Amygdala (tissue), 56 donors: Measurements from ENCODE around the gene CRP.
"Not testable (repeated sequence)": the region's sequence is repeated elsewhere in the genome, so short reads cannot be mapped to it uniquely, and the experiment has no call there.

Source experiments
- DNase-seq, 56 donors: peaks; one replicate each; lab custom pipeline; 2025; lab: John Stamatoyannopoulos, UW

Gene CRP, protein sequence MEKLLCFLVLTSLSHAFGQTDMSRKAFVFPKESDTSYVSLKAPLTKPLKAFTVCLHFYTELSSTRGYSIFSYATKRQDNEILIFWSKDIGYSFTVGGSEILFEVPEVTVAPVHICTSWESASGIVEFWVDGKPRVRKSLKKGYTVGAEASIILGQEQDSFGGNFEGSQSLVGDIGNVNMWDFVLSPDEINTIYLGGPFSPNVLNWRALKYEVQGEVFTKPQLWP

DNA sequence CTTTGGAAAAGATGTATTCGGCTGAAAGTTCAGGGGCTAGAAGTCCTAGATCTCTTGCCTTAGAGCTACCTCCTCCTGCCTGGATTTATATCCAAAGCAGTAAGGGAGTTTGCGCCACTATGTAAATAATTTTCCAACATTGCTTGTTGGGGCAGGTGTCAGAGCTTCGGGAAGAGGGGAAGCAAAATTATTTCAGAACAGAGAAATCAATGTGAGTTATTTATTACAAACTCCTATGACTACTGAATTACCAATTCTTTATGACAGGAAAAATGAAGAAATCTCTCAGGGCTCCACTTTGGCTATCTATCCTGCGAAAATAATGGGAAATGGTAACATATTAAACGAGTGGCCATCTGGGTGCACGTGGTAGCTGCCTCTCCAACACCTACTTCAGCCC, at the start of gene CRP:
Gene CRP (minus strand): TSS at position 61 of the 400 bp plus-strand sequence. CDS start 104 bp downstream, outside the sequence.
- no peak for DNase-seq

DNA sequence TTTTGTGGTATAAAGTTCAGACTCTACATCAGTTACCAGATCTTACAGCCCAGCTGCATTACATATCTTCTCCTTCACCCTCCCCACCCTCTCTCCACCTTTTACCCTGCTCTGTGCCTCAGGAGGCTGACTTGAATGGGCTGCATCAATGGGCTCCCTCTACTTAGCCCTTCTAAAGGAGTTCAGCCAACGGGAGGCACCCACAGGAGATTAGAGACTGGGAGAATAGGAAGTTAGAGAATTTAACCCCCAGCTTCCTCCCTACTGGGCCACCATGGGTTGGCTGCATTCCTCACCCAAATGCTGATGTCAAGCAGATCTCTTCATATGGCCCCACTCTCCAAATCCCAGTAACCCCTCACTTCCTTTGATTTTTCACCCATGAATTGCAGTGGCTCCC, 49.3 kb upstream of the CRP start:
- no peak for DNase-seq

DNA sequence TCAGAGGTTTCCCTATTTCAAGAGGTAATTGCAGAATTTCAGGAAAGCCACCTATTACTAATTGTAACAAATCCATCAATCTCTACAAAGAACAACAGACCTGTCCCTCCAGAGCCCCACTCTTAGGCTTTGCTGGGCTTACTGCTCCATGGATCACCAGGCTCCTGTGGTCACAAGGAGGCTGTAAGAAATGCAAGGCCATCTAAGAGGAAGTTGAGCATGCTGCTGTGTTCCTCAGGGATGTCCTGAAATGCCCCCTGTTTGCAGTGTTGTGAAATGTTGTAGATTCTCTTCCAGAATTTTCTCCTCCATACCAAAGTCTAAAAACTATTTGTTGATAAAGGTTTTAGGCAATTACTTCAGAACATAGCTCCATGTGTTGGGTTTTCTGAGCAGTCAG, 42.0 kb upstream of the CRP start:
- DNase-seq = no peak

DNA sequence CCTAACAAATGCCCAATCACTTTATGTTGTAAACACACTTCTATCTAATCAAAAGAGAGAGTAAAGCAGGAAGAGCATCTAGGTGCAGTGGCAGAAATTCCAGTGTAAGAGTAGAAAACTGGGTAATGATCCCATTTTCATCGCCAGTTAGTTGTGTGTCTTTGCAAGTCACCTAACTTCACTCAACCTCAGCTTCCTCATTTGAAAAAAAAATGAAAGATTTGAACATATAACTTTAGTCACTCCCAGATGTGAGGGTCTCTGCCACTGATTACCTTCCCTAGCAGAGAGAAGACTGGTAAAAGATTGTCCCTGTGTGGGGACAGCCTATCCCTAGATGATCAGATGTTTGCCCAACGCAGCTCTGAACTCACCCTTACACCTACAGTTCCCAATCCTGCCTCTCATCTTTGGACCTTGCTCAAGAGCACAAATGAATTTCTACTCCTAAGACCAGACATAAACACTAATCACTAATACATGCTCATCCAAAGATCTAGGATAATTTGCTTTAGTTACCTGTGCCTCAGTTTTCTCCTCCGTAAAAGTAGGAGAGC, 41.1 kb upstream of the CRP start:
- no peak for DNase-seq

DNA sequence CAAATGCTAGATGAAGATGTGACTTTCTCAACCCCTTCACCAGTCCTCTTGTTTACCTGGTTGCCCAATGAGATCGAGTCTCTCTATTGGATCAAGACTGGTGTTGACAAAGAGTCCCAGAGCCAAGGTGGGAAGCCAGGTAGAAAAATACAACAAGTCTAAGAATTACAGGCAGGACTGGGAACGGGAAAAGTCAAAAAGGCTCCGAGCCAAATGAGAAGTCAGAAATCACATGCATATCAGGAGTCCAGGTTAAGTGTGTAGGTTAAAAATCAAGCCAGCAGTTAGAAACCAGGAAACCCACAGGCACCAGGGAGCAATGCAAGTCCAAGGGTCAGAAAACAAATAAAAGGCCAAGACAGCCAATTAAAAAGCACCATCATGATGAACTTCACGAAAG, 39.0 kb upstream of the CRP start:
- no peak for DNase-seq

DNA sequence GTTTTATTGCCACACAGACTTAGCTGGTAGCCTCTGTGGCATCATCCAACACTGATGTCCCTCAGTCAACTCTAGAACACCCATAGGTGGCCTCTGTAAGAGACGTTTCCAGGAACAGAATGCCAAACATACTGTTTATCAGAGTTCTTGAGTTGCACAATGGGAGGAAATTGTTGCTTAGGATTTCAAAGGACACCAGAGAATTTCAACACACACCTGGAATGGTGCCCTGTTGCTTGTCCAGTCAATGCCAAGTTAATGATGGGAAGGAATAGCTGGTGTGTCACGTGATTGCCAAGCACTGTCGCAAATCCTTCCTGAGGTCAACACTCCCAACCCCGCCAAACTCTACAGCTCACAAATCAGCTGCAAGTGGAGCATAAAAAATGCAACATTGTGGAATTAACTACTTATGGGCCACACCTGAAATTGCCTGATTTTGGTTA, 37.8 kb upstream of the CRP start:
- no peak for DNase-seq

DNA sequence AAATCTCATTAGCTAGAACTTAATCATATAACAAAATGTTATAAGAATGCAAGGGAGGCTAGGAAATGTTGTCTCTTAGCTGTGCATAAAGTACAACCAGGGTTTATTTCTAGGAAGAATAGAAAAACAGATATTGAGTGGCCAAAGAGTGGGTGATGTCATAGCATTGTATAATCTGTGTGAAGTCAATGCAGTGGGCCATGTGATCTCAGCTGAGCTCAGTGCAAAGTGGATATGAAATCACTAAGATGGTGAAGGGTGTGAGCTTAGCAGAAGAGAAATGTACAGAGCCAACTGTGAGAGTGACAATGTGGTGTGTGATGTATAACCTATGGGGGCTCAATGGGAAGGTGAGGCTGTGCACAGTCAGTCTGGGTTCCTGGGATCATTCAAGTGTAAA, 36.6 kb upstream of the CRP start:
- DNase-seq = no peak

DNA sequence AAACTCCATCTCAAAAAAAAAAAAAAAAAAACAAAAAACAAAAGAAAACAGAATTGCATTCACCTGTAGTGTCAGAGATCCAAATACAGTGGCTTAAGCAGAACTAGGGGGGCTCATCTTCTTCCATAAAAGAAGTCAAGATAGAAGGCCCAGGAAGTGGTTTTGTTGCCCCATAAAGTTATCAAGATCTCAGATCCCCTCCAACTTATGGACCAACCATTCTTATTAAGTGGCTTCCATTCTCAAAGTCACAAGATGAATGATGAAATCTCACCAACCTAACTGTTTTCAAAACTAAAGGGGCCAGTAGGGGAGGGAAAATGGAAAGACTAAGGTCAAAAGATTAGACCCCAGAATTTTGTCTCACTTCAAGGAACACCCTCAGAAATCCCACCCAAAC, 36.2 kb upstream of the CRP start:
- no peak for DNase-seq

DNA sequence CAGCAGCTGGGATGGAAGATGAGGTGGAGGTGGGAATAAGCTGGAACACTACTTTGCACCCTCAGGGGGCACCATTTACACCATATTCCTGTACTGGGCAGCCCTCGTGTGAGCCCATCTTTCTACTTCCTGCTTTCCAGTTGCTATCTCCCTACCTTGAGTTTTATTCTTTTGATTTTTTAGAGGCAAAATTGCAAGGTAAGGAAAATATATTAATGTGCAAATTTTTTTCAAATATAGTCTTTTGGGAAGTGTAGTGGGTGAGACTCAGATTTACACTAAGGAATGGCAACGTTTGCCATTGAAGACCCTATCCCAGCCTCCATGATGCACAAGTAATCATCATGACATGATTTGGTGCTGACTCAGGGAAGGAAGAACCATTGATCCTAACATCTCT, 35.2 kb upstream of the CRP start:
- DNase-seq = no peak

DNA sequence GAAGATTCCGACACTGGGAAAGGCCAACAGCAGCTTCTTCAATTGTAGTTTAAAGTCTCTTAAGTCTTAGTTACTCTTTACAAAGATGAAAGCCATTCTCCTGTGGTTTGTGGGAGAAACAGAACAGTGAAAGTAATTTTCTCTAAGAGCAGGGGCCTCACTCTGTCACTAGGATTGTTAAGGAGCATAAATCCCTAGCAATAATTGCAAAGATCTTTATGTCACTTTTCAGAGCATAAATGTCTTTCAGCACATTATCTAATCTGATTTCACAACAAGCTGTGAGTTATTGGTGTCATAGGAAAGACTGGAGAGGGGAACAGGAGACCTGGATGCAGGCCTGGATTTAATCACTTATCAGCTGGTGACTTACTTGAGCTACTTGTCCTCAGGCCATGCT, 34.0 kb upstream of the CRP start:
- no peak for DNase-seq

DNA sequence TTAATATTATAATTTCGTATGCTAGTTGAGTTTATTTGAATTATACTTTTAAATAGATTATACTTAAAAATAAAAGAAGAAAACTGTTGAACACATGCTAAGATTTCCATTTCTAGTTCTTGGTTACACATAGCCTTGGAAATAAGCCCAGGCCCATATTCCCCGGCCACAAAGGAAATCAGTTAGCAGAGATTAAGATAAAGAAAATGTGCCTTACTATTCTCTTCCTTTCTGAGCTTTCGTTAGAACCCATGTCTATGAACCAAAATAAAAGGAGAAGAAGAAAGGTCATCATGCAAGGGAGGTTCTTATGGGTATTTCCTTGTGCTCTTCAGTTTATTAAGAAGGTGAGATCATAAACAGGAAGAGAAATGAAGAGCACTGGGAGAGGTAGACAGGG, 32.3 kb upstream of the CRP start:
- DNase-seq = no peak

DNA sequence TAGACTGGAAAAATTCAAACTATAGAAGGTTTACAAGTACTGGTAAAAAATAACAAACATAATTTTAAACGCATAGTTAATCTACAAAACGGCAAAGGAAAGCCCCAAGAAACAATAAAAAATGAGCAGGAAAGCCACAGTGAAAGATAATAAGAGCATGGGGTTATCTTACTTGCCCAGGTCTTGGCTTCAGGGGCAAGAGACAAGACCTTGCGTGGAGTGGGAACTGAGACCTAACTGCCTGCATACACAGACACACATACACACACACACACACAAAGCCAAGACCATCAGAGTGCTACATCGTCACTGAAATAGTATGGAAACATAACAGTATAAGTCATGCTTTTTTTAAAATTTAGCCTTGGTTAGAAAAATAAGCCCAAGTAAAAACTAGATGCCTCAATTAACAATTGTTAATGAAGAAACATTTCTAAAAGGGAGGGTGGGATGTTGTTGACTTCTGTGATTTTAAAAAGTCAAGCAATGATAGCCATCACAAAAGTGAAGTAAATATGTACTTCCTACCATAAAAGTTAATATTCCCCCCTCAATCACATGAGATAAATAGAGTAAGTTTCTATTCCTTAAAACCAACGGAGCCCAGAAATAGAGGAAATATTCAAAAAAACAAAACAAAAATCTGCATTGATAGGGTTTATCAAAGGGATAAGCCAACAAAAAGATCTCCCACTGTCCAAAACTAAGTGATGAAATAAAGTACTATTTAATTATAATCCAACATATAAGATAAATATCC, 29.4 kb upstream of the CRP start:
- DNase-seq = no peak

DNA sequence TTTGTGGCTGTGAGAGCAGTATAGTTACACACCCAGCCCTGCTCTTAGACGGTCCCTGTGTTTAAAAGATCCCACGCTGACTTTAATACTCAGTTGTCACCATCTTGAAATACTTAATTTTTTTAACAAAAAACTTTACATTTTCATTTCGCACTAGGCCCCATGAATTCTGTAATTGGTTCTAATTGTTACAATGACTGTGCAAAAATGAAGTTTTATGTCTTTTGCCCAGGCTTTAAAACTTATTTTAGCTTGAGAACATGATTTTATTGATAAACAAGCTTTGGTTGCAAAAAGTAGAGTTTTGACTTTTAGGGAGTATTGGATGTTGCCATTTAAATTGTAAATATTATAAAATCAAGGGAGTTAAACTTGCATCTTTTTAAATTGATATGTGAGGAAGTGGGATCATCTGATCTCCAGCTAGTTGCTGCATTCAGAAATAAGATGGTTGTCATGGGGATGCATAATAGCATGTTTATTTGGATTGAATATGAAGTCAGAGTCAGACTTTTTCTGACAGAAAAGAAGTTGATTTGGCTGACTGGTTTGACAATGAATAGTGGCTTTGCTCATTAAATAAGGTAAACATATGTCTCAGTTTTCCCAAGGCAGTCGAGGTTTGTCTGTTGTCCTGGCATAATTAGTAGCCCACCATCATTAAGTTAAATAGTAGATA, 23.0 kb upstream of the CRP start:
- no peak for DNase-seq

DNA sequence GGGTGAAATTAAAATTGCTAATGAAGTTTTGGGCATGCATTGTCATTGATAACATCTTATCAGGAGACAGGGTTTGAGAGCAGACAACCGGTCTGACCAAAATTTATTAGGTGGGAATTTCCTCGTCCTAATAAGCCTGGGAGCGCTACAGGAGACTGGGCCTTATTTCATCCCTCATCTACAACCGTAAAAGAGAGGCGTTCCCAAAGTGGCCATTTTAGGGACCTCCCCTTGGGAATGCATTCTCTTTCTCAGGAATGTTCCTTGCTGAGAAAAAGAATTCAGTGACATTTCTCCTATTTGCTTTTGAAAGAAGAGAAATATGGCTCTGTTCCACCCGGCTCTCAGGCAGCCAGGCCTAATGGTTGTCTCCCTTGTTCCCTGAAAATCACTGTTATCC, 8.8 kb upstream of the CRP start:
- DNase-seq = not testable (repeated sequence)

DNA sequence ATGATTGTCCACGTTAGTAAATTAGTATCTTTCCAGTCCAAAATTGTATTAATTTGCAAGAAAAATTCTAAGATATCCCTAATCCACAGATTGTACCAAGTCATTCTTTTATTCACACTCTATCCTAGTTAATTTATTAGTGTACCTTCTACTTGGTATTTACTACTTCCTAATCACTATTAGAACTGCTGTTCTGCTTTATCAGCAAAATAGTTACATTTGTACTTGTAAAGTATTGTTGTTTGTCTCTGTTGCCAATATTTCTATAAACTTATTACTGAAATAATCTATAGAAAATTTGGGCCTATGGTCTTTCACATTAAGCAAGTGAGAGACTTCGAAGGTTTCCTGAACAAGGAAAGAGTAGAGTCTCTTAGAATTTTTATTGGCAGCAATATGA, 5.6 kb upstream of the CRP start:
- DNase-seq = no peak

DNA sequence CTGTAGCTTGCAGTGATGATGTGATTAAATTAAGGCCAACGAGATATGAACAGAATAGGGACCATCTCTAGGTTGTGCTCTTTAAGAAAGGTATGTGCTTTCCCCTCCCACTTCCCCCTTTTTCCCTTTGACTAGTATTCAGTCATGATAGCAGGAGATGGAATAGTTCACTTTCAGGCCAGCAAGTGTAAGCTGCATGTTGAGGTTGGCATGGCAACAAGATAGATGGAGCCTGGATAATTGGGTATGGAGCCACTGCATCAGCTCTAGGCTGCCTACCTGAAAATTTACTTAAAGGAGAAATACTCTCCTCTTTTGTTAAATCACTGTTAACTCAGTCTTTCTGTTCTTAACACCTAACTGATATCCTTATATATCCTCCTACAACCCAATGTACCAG, 1.5 kb upstream of the CRP start:
- DNase-seq = no peak

DNA sequence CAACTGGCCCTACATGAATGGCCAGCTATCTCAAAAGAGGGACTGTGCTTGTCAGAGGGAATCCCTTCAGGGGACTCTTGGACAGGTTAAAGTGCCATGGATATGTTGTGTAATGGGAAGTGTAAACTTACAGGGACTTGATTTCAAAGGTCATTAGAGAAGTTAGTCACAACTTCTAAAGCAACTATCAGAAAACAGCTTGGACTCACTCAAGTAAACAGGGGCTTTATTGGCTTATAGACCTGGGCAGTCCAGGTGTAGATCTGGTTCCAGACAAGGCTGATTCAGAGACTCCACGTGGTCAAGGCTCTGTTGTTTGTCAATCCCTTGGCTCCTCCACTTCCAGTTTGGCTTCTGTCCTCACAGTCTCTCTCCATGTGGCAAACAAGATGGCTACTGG, 2.3 kb downstream of the CRP start:
- DNase-seq = no peak

DNA sequence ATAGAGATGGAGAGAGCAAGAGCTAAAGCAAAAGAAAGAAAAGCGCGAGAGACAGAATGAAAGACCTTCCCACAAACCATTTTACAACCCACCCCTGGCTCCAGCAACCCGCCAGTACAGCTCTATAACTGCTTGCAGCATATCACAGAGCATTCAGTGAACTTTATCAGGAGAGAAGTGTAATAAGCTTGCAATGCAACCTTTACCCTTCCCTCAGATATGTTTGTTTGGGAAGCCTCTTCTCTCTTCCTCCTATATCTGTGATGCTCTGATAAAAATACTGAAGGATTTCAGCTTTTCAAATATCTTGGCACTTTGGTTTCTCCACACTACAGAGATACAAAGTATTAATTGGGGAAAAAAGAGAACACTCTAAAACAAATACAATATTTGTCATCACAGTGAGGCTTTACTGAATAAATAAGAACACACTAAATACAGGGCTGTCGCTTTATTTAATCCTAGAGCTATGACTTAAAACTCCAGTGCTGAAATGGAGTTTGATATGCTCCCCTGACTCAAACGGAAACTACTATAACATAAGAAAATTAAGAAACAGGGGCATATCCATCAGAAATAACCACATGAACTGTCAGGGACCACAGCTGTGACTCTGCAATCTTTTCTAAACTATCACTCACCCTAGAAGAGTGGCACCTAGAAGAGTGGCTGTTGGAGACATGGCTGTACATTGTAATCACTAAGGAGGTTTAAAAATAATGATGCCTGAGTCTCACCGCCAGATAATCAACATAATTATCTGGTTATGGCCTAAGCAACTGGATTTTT, 6.7 kb downstream of the CRP start:
- no peak for DNase-seq

DNA sequence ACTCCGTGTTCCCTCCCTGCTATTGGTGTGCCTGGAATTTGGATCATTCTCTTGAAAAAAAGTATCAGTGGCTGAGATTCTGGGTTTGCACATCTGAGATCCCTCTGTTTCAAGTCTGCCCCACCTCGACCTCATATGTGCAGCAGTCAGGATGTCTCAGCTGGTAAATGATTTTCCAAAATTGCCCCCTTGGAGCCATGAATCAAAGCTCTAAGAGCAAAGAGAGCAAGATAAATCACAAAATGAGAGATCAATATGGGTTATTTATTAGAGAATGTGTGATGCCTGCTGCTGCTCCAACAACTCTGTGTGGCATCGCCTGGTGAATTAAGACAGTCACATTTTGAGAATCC, 8.5 kb downstream of the CRP start:
- DNase-seq = no peak

DNA sequence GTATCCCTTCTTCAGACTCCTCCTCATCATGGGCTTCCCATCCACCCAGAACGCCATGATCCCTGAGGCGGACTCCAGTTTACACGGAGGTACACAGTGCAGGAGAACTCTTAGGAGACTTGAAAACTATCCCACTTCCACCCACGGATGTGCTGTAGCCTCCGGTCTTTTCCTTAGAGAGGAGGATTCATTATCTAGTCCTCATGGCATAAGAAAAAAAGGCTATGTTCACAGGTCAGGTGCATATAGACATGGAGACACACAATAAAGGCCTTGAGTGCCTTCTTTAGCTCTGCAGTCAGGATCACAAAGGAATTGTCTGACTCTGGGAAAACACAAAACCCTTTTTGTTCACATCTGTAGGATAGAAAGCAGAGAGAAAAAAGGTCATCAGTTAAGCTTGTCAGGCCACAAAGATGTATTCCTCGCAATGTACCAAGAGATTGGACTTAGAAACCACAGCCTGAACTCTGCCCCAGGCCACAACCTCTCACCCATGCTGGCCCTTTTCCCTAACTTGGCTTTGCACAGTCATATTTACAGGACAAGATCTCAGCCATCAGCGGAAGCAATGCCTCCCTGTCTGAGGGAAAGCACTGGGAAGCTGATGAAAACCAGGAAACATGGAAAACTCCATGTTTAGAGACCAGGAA, 9.0 kb downstream of the CRP start:
- DNase-seq = peak in 4 of 56 donors; percentile 3 to 25 (median 6)
